HG03521 (cell line): ENCODE results near the gene OR5K4.
"Not testable (repeated sequence)": the region's sequence is repeated elsewhere in the genome, so short reads cannot be mapped to it uniquely, and the experiment has no call there.

Experiments used
- ATAC-seq: cut with Tn5 transposase; IDR thresholded peaks from one replicate; pipeline ENCODE4 v1.9.1; 2021; ENCODE audit warnings: mild to moderate bottlenecking, moderate library complexity; ENCODE audit not compliant: unreplicated experiment

OR5K4 gene

DNA sequence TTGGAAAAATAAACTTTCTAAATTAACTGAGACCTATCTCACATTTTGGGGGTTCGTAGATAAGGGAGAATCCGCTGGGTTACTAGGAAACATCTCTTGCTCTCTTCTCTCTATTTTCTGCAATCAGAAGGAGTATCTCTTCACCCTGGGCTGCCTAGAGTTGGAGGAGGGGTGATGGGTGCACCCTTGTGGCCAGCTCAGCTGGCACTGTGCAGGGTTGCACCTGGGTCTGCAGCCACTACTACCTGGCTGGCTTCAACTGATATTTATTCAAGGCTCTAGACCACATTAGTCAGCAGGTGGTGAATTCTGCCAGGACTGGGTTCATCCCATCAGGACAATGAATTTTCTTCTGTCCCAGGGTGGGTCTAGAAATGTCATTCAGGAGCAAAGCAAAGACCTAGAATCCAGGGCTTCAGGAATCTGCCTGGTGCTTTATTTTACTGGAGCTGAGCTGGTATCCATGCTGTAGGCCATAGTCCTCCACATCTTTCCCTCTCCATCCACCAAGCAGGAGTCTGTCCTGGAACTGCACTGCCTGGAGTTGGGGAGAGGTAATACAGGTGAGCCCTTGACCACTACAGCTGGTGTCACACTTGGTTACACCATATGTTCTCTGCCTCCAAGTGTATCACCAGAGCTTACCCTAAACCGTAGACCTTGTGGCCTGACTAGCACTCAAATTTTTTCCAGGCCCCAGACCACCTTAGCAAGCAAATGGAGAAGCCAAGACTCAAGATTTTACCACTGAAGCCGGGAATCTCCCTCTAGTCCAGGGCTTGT lies 14.0 kb downstream of the OR5K4 start:
- no peak for ATAC-seq

DNA sequence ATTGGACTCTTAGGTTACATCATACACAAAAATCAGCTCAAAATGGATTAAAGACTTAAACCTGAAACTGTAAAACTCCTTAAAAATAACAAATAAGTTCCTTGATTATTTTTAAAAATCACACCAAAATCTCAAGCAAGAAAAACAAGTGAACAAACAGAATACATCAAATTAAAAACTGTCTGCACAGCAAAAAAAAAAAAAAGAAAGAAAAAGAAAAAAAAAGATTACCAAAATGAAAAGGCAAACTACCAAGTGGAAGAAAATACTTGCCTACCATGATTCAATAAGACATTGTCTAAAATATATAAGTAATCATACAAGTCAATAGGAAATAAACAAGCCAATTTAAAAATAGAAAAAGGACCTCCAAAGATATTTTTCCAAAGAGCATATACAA lies 17.5 kb downstream of the OR5K4 start:
- ATAC-seq = no peak

DNA sequence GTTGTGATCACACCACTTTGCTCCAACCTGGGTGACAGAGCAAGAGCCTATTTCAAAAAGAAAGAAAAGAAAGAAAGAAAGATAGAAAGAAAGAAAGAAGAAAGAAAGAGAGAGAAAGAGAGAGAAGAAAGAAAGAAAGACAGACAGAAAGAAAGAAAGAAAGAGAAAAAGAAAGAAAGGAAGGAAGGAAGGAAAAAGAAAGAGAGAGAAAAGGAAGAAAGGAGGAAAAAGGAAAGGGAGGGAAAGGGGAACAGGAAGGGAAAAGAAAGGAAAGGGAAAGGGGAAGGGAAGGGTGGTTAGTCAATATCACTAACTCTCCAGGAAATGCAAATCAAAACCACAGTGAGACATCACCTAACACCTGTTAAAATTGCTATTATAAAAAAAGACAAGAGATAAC lies 18.2 kb downstream of the OR5K4 start:
- ATAC-seq = no peak

DNA sequence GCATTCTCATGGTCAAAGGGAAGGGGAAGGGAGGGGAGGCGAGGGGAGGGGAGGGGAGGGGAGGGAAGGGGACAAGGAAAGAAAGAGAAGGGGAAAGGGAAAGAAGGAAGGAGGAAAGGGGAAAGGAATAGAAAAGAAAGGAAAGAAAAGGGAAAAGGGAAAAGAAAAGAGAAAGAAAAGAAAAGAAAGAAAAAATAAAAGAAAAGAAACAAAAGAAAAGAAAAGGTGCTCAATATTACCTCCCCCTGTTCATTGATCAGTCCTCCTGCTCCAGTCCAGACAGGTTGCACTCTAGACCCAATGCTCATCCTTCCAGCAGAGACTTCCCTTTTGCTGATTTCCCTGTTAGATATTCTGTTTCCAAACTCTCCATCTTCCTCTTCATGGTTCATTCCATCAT lies 18.8 kb downstream of the OR5K4 start:
- no peak for ATAC-seq

DNA sequence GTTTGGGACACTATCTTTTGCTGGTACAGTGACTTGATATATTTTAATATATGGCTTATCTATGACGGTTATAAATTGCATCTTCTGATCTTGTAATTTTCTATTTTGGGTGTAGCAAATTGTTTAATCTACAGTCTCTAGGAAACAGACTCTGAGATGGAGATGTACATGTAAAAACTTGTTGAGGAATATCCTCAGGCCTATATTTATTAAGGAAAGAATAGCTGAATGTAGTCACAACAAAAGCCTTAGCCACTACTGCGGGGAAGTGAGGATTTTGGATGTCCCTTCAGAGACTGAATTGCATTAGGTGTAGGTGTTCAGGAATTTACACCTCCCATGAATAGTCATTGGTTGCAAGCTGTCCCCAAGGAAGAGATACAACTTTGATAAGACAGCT lies 23.0 kb downstream of the OR5K4 start:
- no peak for ATAC-seq

DNA sequence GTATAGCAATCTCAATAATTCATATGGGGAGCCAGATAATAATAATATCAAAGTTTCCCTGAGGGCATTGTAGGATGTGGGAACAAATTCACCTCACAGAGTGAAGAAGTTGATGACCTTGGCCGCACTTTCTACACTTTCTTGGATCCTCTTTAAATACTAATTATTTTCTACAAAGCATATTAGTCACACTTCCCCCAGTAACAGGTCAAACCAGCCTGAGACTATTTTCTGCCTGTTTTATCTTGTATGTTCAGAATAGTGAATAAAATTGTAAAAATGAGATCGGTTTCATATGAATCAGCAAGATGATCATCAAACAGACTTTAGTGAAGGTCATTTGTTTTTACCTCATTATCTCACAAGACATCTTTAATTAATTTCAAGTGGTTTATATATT lies 34.5 kb downstream of the OR5K4 start:
- ATAC-seq = no peak

DNA sequence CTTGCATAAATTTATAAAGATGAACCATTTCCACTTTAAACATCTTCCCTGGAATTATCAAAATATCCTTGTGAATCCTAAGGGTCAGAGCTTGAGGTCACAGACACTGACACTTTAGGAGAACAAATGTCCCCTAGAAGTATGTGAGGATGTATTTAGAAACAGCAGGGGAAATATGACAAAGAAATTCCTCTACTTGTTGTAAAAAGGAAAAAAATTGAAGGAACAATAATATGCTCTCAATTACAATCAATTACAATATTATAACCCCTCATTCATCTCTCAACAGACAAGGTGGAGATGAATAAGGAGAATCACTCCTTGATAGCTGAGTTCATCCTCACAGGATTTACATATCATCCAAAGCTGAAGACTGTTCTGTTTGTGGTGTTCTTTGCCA lies 36.7 kb downstream of the OR5K4 start, which contains the start of gene OR5K3:
Gene OR5K3 (plus strand): TSS at position 301 of the 400 bp plus-strand sequence. CDS start 0 bp downstream, at position 301.
- no peak for ATAC-seq

DNA sequence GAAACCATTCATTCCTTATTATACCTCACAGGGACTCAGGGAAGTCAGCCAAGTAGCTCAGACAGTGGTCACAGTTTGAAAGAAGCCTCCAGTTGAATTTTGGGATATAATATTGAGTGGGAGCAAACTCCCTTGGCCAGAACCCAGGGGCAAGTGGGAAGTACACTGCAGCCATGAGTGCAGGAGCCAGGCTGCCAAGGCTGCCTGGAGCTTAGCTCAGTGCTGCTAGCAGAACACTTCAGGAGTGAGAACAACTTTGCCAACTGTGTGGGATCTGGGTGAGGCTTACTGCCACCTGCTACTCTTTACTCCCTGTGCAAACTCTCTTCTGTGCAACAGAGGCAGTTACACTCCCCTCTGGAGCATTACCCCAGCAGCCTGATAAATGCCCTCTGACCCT lies 41.4 kb downstream of the OR5K4 start:
- no peak for ATAC-seq

DNA sequence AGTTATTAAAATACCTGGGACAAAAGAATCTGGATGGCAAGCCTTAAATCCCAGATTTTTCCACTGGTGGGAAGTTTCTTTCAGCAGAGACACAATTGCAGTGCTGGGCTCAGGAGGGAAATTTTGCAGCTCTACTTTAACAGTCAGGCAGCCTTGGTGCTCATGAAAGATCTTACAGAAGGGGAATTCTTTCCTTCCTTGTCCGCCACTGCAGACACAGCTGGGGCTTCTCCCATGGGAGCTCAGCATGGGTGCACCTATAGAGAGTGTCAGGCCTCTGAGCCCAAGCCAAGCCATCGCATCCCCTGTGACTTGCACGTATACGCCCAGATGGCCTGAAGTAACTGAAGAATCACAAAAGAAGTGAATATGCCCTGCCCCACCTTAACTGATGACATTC lies 42.8 kb downstream of the OR5K4 start:
- not testable (repeated sequence) for ATAC-seq

DNA sequence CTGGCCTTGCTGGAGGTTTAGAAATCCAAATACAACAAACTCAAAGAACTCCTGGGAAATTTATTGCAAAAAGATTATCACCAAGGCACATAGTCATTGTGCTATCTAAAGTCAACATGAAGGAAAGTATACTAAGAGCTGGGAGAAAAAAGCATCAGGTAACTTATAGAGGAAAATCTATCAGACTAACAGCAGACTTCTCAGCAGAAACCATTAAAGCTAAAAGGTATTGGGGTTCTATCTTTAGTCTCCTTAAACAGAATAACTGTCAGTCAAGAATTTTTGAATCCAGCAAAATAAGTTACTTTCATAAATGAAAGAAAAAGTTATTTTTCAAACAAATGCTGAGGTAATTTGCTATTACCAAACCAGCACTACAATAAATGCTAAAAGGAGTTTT lies 44.9 kb downstream of the OR5K4 start:
- no peak for ATAC-seq

DNA sequence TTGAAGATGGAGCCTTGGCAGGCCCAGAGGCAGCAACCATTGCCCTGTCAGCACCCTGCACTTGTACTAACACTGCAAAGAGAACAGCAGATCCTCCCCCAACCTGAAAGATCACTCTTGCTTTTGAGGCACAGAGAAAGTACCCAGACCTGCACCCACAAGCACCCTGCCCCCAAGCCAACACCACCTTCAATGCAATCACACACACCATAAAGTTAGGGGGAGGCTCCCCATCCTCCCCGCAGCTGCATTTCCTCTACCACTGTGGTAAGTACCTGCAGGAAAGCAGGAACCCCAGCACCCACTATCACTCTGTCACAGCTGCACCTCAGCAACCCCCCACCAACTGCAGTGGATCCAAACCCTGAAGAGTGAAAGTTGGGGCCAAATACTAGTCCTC lies 48.9 kb downstream of the OR5K4 start:
- no peak for ATAC-seq

DNA sequence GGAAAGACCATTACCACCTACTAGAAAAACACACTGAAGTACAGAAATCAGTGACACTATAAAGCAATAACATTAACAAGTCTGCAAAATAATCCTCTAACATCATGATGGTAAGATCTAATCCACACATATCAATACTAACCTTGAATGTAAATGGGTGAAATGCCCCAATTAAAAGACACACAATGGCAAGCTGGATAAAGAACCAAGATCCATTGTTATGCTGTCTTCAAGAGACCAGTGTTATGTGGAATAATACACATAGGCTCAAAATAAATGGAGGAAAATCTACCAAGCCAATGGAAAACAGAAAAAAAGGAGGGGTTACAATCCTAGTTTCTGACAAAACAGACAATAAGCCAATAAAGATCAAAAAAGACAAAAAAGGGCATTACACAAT lies 50.4 kb downstream of the OR5K4 start:
- no peak for ATAC-seq
